ENCODE measurements around the gene TRIM63.

Gene TRIM63

DNA sequence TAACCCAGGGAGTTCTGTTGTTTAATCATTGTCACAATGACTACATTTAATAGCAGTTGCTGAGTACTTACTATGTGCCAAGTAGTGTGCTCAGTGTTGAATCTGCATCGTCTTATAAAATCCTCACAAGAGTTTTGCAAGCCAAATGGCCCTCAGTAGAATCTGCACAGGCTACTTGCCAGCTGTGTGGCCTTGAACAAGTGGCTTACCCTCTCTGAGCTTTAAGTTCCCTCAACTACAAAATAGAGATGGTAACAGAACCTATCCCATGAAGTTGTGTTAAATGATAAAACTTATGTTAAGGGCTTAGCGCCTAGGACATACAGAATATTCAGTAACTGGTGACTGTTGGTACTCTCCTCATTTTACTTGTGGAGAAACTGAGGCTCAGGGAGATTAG, 12.4 kb downstream of the TRIM63 start:
- DNase-seq (ENCODE audit: low spot score) = no peak

DNA sequence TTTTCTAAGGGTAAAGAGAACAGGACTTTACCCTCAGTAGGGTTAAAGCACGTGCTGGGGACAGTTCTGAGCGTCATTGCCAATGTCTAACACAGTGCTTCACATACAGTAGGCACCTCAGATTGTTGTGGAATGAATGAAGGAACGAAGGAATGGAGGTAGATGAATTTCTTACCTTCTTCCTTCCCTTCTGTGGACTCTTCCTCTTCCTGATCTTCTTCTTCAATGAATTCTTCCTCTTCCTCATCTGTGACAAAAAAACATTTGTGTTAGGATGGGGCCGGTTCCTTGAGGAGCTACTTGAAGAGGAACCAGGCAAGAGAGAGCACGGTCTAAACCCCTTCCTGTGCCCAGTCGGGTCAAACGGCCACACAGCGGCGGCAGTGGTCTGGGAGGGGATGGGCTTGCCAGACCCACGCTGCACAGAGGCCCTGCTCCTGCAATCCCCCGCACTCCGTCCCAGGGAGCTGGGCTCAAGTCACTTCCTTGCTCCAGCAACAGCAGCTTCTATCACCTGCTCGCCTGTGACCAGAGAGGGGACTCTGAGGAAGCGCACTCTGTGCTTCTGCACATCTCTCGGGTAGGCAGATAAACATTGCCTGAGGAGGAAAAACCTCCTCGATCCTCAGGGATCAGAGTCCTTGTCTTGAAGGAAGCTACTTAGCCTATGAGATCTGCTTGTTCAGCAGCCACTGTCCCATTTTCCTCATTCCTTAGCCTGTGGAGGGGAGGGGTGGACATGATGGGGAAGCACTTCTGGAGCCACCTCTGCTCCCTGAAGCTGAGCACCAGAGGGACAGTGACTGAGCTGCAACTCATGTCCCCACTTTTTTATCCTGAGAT, 13.5 kb downstream of the TRIM63 start:
- no peak for DNase-seq (ENCODE audit: low spot score)

DNA sequence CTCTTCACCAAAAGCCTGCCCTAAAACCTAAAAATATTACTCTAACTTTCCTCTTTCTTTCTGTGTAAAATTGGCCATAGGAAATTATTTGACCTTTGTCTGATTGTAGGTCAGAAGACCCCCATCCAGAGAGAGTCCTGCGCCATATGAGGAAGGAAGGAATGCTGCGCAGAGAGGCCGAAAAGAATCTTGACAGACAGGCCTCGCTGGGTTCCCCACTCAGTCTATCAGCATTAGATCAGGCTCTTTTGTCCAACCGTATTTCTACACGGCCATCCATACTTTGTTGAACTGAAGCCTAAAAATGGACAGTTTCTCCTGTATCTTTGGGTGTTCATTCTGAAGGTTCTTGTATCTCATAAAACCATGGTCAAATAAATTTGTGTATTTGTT, 17.2 kb downstream of the TRIM63 start:
- no peak for DNase-seq (ENCODE audit: low spot score)

DNA sequence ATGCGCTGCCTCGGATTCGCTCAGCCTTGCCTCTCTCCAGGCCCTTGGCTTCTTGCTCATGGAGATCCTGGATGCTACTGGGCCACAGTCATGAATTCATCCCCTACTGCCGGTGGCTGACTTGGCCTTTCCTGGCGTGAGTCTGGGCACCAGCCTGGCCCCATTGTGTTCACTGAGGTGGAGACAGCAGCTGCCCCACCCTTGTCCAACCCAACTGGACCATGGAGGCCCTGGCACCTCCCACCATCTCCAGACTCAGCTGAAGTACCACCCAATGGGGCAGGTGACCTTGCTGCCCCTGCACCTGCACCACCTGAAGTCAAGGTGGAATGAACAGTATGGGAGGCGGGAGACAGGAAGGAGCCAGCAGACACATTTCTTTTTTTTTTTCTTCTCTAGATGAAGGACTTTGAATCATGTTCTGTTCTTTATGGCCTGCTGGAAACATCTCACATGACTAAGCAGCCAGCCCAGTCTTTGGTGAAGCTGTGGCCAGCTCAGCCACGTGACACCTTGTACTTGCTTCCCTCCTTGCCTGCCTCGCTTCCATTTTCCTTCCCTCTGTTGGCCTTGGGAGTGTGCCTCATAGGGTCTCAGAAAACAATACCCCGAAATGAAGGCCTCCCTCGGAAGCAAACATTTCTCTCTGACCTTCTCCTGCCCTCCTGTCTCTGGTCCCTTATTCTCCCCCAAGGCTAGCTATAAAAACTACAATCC, 17.7 kb downstream of the TRIM63 start:
- DNase-seq (ENCODE audit: low spot score) = peak; percentile 50

DNA sequence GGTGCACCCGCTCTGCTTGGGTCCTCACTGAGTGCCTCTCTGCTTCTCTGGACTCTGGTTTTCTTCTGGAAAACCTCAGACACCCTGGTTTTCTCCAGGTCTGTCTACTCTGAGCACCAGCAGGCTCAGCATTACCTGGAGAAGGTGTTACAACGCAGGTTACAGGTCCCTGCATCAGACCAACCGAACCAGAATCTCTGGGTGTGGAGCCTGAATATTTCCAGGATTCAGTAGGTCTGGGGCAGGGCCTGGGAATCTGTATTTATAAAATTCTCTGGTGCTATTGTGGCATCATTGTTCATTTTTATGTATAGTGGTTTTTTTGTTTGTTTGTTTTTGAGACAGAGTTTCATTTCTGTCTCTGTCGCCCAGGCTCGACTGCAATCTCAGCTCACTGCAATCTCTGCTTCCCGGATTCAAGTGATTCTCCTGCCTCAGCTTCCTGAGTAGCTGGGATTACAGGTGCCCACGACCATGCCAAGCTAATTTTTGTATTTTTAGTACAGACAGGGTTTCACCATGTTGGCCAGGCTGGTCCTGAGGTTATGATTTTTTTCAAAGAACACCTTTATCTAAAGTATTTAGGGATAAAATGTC, 20.1 kb downstream of the TRIM63 start:
- no peak for DNase-seq (ENCODE audit: low spot score)

DNA sequence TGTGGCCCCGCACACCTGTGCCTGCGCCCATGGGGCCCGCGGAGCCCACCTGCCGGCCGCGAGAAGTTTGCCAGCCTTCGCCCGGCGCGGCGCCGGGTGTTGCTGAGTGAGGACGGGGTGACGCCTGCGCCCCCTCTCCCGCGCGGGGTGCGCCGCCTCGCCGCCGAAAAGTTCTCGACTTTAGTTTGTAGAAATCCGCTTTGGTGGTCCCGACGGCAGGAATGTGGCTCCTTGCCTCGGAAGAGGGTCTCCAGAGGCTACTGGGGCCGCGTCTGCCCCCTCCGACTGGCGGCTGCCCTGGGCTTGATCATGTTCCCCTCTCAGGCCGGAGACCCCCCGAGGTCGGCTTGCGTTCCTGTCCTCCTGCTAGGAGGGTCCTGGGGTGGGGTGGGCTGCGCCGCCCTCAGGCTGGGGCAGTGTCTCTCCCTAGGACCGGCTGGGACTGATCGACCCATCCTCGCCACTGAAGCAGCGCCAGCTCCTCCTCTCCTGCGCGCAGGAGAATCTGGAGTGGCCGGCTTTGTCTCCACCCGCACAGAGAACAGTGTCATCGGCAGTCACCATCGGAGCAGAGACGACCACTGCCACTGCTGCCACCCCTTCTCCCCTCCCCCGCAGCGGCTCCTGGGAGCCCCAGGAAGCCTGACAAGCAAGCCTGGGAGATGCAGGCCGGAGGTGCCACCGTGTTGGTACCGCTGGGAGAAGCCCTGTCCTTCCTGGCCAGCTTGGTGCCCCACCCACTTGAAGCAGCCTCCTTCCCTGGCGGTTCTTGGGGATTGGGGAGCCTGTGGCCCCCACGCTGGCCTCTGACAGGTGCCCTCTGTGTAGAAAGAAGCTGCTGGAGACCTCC, 21.0 kb downstream of the TRIM63 start:
- DNase-seq (ENCODE audit: low spot score) = no peak

DNA sequence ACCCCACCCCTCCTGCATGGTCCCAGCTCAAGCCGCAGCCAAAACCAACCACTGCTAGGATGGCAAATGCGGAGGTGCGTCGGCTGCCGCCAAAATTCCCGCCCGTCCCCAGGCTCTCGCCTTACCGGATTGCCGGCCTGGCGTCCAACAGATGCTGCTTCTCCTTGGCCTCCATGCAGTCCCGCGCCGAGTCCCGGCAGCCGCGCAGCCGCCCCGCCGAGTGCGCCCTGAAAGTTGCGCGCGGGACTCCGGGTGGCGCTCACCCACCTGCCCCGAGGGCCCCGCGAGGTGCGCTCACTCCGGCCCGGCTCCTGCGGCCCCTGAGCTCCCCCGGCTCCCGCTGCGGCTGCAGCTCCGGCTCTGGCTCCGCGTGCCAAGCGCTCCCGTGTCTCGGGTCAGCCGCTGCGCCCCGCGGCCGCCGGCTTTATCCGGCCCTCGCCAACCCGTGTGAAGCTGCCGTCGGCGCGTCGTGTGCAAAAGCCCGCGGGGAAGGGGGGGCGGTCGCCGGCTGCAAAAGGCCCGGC, 21.6 kb downstream of the TRIM63 start, which contains the start of gene SLC30A2:
Gene SLC30A2 (minus strand): TSS at position 397 of the 524 bp plus-strand sequence. CDS start 222 bp downstream, at position 175.
- DNase-seq (ENCODE audit: low spot score) = no peak

DNA sequence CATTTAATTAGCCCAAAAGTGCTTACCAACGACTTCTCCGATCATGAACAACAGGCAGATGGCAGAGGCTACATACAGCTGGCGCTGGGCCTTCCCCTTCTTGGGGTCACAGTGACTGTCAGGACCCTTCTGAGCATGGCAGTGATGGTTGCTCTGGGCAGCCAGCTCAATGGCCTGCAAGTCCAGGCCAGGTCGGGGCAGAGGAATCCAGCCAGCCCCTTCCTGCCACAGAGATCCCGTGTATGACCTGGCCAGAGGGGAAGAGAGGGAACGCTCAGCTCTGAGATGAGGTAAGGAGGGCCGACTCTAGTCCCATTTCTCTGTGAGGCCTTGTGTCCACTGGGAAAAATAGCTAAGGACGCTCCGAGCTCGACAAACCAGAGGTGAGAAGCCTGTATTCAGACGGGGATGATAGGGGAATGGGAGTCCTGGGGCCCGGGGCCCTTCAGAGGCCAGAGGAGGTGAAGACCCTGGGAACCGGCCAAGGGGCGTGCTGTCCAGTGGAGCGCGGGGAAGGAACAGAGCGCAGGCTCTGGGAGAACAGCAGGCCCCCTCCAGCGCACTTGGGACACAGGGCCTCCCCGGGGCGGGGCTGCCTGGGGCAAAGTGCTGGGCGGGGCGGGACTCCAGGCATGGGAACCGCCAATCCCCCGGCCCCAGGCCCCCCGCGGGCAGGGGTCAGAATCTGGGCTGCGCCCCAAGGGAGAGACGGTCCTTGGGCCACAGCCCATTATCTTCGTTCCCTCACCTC, 22.3 kb downstream of the TRIM63 start:
- no peak for DNase-seq (ENCODE audit: low spot score)

DNA sequence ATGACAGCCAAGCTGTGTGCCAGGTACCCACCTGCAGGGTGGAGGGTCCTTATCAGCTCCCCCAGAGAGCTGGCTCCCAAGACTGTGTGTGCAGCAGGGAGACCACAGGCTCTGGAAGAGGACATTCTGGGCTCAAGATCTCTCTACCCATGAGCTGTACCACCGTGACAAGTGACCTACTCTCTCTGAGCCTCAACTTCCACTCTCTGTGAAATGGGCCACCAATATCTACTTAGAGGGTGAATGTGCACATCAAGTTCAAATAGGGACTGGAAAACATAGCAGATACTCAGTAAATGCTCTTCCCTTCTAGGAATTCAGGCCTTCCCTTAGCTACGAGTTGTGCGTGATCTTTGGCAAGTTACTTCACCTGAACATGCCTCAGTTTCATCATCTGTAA, 23.0 kb downstream of the TRIM63 start:
- no peak for DNase-seq (ENCODE audit: low spot score)

DNA sequence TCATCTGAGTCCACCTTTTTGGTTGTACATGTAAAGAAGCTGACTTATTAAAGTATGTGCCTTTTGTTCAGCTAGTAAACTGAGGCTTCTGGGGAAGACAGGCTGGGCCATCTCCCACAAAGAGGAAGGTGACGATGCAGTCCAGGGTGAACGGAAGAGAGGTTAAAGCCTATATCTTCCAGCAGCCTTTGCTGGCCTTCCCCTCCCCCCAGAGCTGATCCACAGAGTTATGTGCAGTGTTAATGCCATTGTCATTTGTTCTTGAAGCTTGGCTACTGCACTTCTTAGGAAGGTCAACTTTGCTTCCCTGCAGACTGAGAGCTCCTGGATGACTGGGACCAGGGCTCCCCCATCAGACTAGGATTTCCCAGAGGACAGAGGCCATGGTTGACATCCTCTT, 23.7 kb downstream of the TRIM63 start:
- no peak for DNase-seq (ENCODE audit: low spot score)

DNA sequence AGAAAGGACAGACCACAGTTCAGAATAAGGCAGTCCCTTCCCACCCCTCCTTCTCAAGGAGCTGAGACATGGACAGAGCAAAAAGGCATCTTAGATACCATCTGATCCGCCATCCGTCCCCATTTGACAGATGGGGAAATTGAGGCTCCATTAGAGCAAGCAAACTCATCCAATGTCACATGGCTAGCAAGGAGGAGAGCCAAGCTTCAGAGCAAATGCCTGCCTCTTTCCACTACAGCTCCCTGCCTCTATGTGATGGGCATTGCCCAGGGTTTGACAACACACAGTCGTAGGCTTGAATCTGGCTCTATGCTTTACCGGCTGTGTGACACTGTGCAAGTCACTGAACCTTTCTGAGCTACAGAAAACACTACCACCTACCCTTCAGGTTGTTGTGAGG, 25.5 kb downstream of the TRIM63 start:
- no peak for DNase-seq (ENCODE audit: low spot score)

DNA sequence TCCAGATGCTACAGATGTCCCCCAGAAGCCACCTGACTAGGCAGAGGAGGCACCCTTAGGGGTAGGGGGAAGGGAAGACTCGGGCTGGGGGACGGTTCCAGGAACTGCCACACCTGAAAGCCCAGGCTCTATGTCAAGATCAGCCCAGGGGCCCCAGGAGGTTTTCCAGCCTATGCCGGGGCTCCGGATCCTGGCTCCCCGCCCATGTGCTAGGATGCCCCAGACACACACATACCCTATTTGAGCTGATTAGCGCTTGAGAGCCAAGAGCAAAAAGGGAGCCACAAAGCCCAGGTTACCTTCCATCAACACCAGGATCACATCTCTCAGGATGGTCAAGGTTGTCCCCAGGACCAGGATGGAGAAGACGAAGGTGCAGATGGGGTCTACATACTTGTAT, 26.0 kb downstream of the TRIM63 start:
- DNase-seq (ENCODE audit: low spot score) = no peak

DNA sequence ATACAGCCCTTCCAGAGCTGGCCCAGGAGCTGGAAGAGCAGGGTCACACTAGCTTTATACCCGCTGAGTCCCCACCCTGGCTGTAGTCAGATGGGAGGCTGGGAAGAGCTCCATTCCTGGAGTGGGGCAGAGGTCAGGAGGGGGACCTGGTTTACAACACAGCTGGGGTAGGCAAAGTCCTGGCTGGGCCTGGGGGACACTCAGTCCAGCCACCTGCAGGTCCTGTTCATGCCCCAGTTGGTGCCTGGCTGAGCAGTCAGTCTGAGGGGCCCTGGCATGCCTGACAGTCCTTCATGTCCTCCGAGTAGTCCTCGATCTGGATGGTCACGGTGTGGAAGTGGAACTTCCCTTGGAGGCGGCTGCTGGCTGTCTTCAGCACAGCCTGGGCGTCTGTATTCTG, 28.5 kb downstream of the TRIM63 start:
- no peak for DNase-seq (ENCODE audit: low spot score)

DNA sequence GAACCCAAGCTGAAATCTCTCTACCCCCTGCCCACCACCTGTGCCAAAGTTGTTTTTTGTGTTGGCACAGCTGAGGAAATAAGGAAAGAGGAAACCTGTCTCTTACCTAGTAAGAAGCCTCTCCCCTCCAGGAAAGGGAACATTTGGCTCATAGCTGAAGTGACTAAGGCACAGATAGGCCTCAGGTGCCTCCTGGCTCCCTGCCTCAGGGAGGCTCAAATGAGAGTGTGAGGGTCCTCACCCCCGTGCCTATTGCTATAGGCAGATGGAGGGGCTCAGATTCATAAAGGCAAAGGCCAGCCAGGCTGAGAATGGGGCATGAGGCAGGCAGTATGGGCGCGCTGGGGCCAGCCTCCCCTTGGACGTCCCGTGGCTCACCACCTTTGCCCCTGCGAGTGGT, 29.0 kb downstream of the TRIM63 start:
- no peak for DNase-seq (ENCODE audit: low spot score)

DNA sequence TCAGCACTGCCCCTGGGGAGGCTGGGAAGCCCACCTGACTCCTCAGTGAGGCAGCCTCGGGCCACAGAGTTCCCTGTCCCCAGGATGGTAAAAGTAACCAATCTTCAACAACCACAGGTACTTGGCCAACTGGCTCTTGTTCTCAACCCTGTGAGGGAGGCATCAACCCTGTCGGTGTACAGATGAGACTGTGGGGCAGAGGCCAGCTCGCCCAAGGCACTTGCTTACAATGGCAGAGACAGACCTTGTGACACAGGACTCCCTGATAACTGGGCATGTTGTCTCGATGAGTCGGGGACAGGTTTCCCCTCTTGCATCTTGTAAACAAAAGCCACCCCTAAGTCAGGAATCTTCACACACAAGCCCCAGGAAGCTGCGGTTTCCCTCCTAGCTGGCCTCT, 29.5 kb downstream of the TRIM63 start:
- no peak for DNase-seq (ENCODE audit: low spot score)

DNA sequence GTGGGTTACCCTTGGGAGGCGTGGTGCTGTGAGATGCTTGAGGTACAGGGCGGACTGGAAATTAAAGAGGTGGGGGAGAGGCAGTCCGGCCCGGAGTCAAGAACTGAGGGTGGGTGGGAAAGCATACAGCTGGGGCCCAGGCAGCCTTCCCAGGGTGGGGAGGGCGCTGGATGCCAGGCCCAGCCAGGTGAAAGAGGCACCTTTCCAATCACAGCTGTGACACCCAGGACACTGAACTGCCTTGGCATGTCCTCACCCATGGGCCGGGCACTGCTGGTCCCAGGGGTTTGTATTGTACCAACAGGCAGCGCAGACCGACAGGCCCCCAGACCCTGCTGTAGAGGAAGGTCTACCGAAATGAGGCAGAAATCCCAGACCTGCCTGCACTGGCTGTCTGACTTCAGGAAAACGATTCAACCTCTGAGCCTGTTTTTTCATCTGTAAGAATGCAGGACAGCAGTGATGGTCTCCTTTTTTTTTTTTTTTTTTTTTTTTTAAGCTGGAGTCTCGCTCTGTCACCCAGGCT, 30.6 kb downstream of the TRIM63 start:
- DNase-seq (ENCODE audit: low spot score) = no peak

DNA sequence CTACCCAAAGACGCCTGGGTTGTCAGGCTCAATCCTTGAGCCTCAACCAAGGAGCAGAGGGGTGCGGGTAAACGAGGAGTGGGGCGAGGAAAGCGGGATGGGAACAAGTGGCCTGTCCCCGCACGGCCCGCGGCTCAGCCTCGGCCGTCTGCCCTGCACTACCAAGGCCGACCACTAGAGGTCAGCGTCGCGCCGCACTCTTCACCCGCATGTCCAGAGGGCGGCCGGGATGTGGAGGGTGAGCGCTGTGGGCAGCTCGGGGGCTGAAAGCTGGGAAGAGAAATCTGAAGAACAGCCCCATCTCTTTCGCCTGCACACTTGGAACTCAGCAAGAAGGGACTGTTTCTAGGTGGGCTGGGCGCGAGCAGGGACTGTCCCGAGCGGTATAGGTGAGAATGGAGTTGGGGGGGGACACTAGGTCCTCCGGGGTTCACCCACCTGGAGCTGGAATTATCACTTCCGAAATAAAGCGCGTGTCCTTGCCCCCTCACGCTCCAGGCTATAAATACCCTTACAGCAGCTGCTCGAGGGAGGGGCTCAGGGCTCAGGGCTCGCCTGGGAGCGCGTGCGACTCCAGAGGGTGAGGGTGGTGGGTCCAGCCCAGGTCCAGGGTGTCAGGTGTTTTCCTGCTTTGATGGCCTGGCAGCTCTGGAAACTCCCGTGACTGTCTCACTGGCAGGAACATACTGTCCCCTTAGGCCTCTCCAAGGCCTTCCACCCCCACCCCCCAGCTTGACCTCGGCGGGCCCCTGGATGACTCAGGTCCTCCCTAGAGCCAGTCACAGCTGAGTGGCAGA, 31.3 kb downstream of the TRIM63 start:
- DNase-seq (ENCODE audit: low spot score) = peak; percentile 55

DNA sequence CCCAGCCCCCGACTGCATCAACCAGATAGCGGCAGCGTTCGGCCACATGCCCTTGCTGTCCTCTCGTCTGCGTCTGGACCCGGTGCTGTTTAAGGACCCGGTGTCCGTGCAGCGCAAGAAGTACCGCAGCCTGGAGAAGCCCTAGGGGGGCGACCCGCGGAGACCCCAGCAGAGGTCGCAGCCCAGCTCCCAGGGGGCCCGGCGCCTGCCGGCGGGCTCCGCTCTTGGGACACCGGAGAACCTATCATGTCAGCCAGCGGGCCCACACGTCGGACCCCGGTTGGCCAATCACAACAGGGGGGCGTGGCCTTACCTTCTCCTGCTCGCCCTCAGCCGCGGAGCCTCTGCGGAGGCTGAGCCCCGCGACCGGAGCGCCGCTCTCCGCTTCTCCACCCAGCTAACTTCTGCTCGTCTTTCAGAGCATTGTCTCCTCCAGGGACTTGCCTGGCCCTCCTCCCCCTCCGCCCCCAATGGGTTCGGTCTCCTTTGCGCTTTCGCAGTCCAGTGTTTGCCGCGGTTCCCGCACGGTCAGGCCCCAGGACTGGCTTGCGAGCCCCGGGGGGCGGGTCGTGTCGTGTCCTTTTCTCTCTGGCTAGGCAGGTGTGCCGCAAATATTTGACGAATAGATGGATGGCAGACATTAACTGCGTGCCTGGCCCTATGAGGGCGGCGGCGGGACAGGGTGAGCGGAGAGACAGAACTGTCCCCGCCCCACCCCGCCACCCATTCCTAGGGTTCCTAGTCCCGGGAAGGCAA, 32.0 kb downstream of the TRIM63 start:
- peak; percentile 74 for DNase-seq (ENCODE audit: low spot score)

DNA sequence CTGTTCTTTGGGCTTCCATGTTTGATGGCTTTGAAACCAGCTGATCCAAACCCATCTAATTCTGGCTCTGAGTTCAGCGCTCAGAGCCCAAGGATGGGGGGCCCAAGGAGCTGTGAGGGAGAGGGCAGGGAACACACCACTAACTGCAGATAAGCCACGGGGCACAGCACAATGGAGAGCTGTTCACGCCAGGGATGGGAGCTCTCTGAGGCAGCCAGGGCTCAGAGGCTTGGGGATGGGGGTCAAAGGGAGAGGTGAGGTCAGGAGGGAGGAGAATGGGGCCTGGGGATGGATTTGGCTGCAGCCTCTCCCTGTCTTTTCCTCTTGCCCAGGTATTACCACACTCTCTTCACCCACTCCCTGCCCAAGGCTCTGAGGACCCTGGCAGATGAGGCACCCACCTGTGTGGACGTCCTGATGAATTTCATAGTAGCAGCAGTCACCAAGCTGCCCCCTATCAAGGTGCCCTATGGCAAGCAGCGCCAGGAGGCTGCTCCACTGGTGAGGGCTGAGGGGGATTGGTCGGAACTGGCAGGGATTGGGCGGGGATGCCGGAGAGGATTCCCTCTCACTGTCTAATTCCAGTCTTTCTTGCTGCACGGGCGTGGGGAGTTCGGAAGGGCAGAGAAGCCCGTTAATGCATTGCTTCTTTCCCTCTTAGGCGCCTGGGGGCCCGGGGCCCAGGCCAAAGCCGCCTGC, 32.8 kb downstream of the TRIM63 start:
- no peak for DNase-seq (ENCODE audit: low spot score)

All from COLO829 (cell line).